Esophagus squamous epithelium (tissue), 5 donors: ENCODE results near the gene DNAJC5G. TPM values are rescaled to one million over a fixed set of nuclear protein-coding genes. Genes with fewer than 3 reads are reported as not detected.
"Not testable (repeated sequence)": the region's sequence is repeated elsewhere in the genome, so short reads cannot be mapped to it uniquely, and the experiment has no call there.

Experiments
- DNase-seq: peaks from one replicate; lab custom pipeline; 2025; lab: John Stamatoyannopoulos, UW
- H3K27ac ChIP-seq, 4 donors: fragments of 200-600 bp; sonication (generic); one replicate each; pipeline ENCODE4 v1.5.1; 2016 to 2019; ENCODE audit warnings: mild to moderate bottlenecking in 1 of 4
- H3K27me3 ChIP-seq, 4 donors: fragments of 200-600 bp; sonication (generic); 1 replicate in 3 of 4; 2 replicates in 1 of 4; pipeline versions ENCODE4 v1.5.1 to v1.6.0; 2017 to 2021; ENCODE audit warnings: antibody characterized with exemption in 1 of 4
- H3K36me3 ChIP-seq, 3 donors: fragments of 200-600 bp; sonication (generic); one replicate each; pipeline ENCODE4 v1.5.1; 2016 to 2019
- H3K4me1 ChIP-seq, 3 donors: fragments of 200-600 bp; sonication (generic); one replicate each; pipeline ENCODE4 v1.5.1; 2017 to 2019
- H3K4me3 ChIP-seq, 4 donors: fragments of 200-600 bp; sonication (generic); 1 replicate in 3 of 4; 2 replicates in 1 of 4; pipeline ENCODE4 v1.5.1; 2016 to 2019; ENCODE audit warnings: mild to moderate bottlenecking in 2 of 4, moderate library complexity in 1 of 4
- H3K9me3 ChIP-seq, 3 donors: fragments of 200-600 bp; sonication (generic); one replicate each; pipeline ENCODE4 v1.5.1; 2016 to 2019
- POLR2A ChIP-seq, 4 donors: fragments of 450-650 bp; IDR thresholded peaks; one replicate each; pipeline ENCODE4 v1.6.1; 2017; ENCODE audit warnings: antibody characterized with exemption in 4 of 4, mild to moderate bottlenecking in 4 of 4, moderate library complexity in 3 of 4
- WGBS, 2 donors: methylation state at CpG; one replicate each; pipeline ENCODE4 v1.1.5; 2018; 5-methylcytosine and 5-hydroxymethylcytosine counted together
- intact Hi-C: fragments of 100-400 bp; cut with DNase I; formaldehyde crosslinking; loops from one replicate; pipeline ENCODE4 v1.15.0; 2022
- total RNA-seq, 4 donors: library from RNA; depleted of rRNA; stranded (reverse); fragments of >200 nt; gene quantifications; one replicate each; pipeline ENCODE4 v1.1.0, GENCODE V29; 2016
- TF ChIP-seq, protein P1 (sequence below), 6 experiments: fragments of 450-650 bp in 4 of 6; fragments of 200-600 bp in 2 of 6; sonication (generic) in 2 of 6; IDR thresholded peaks; one replicate each; pipeline ENCODE4 v1.5.1; 2016 to 2019; ENCODE audit warnings: antibody characterized with exemption in 6 of 6, mild to moderate bottlenecking in 4 of 6, moderate library complexity in 4 of 6
- donor health status: DM: yes; HTN: yes; CAD: no.

DNAJC5G gene
- total RNA-seq, 4 donors from 2014 or later: 0.38 TPM; not detected in 3

- WGBS, 2 donors: 89% methylated on average over 6 to 8 of the region's 8 CpGs
- intact Hi-C loops: no loop called here
- Histone ChIP-seq H3K27me3 (no peaks in the 10 kb centered on the region), H3K27ac (no peak overlapping the region), H3K36me3 (peaks cover 0 to 59% (median 0%) of the 10 kb centered on the region in 3 donors), H3K9me3 (no peaks in the 10 kb centered on the region), H3K4me1 (no peaks in the 10 kb centered on the region), H3K4me3 (no peak overlapping the region)
- TF ChIP-seq POLR2A (IDR thresholded peaks at IDR 0.05): no peak
- TF ChIP-seq, protein P1, sequence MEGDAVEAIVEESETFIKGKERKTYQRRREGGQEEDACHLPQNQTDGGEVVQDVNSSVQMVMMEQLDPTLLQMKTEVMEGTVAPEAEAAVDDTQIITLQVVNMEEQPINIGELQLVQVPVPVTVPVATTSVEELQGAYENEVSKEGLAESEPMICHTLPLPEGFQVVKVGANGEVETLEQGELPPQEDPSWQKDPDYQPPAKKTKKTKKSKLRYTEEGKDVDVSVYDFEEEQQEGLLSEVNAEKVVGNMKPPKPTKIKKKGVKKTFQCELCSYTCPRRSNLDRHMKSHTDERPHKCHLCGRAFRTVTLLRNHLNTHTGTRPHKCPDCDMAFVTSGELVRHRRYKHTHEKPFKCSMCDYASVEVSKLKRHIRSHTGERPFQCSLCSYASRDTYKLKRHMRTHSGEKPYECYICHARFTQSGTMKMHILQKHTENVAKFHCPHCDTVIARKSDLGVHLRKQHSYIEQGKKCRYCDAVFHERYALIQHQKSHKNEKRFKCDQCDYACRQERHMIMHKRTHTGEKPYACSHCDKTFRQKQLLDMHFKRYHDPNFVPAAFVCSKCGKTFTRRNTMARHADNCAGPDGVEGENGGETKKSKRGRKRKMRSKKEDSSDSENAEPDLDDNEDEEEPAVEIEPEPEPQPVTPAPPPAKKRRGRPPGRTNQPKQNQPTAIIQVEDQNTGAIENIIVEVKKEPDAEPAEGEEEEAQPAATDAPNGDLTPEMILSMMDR (IDR thresholded peaks at IDR 0.05): no peak
- no peak for DNase-seq
These were observed 38.8 kb downstream of the DNAJC5G start for GRCh38 chr2:27313882-27314645.

GRCh38 chr2:27314709-27315108, 39.5 kb downstream of the DNAJC5G start:
- no peak overlapping the region for H3K27ac ChIP-seq
- intact Hi-C loops: no loop called here
- WGBS, 2 donors: 63 to 81% methylated on average over 3 to 7 of the region's 9 CpGs
- H3K36me3 ChIP-seq: peaks cover 0 to 53% (median 0%) of the 10 kb centered on the region in 3 donors
- H3K4me3 ChIP-seq: no peak overlapping the region
- H3K9me3 ChIP-seq: no peaks in the 10 kb centered on the region
- H3K4me1 ChIP-seq: no peaks in the 10 kb centered on the region
- DNase-seq: no peak
- TF ChIP-seq, protein P1 (IDR thresholded peaks at IDR 0.05): no peak
- TF ChIP-seq POLR2A (IDR thresholded peaks at IDR 0.05): no peak
- H3K27me3 ChIP-seq: no peaks in the 10 kb centered on the region

DNA sequence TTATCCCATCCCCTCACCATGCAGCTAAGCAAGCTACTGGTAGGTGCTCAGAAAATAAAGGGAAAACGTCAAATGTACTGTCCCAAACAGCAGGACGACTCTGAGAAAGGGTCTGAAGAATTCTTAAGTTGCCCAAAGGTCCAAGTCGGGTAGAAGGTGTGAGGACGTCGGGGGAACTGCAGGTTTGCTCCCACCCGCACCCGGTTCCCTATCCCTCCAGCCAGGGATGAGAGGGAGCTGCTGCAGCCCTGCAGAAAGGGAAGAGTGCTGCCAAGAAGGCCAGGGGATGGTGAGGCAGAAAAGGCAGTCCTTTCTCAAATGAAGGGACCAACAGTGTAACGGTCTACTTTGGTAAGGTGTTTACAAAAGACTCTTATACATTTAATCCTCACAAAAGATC, 39.9 kb downstream of the DNAJC5G start:
- no peak overlapping the region for H3K4me3 ChIP-seq
- 76 to 83% methylated on average over 8 of the region's 8 CpGs for WGBS, 2 donors
- no peak for DNase-seq
- H3K27me3 ChIP-seq: no peaks in the 10 kb centered on the region
- intact Hi-C loops: no loop called here
- H3K9me3 ChIP-seq: no peaks in the 10 kb centered on the region
- TF ChIP-seq POLR2A (IDR thresholded peaks at IDR 0.05): no peak
- TF ChIP-seq, protein P1 (IDR thresholded peaks at IDR 0.05): no peak
- peaks cover 0 to 49% (median 0%) of the 10 kb centered on the region in 3 donors for H3K36me3 ChIP-seq
- H3K27ac ChIP-seq: no peak overlapping the region
- H3K4me1 ChIP-seq: no peaks in the 10 kb centered on the region

DNA sequence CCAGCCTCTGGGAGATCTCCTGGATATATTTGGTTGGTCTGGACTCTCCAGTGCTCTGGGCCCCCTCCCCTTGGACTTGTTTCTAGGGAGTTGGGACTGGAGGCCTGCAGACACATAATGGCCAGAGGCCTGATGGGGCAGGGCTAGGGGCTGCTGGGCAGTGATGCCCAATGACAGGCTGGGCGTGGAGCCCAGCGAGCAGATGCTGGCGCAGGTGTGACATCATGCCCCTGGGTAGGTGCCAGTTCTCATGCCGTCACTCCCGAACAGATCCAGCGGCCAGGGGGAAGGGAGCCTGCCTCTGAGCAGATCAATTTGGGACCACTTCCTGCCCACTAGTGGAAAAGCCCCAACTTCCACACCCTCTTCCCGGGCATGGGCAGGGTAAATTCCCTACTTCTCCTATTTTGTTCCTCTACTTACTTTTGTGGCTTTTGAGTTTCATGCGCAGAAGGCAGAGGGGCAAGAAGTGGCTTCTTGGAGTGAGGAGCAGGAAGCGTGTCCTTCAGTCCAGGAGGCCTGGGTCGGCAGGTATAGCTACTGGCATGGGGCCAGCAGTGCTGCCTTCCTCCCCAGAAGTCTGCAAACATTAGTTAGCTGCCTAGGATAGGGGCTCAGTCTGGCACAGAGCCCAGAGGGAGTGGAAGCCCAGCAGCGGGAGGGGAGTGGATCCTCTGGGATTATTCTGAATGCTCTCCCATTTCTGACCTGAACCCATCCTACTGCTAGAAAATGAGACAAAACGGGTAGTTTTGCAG, 41.6 kb downstream of the DNAJC5G start:
- H3K27ac ChIP-seq: no peak overlapping the region
- TF ChIP-seq, protein P1 (IDR thresholded peaks at IDR 0.05): no peak
- no peak for TF ChIP-seq POLR2A (IDR thresholded peaks at IDR 0.05)
- intact Hi-C loops: no loop called here
- H3K4me3 ChIP-seq: no peak overlapping the region
- no peak for DNase-seq
- WGBS, 2 donors: 62 to 83% methylated on average over 5 to 9 of the region's 12 CpGs
- peaks cover 0 to 40% (median 0%) of the 10 kb centered on the region in 3 donors for H3K36me3 ChIP-seq
- H3K4me1 ChIP-seq: peaks cover 10 to 14% (median 13%) of the 10 kb centered on the region in 3 donors
- no peaks in the 10 kb centered on the region for H3K9me3 ChIP-seq
- H3K27me3 ChIP-seq: no peaks in the 10 kb centered on the region

GRCh38 chr2:27319839-27320238, 44.6 kb downstream of the DNAJC5G start:
- H3K27ac ChIP-seq, DNase-seq, H3K4me3 ChIP-seq, H3K27me3 ChIP-seq, intact Hi-C loops, H3K9me3 ChIP-seq: not testable (repeated sequence)
- peaks cover 0 to 32% (median 0%) of the 10 kb centered on the region in 3 donors for H3K36me3 ChIP-seq
- peaks cover 16 to 35% (median 22%) of the 10 kb centered on the region in 3 donors for H3K4me1 ChIP-seq
- WGBS, 2 donors: 94 to 97% methylated on average over 15 of the region's 15 CpGs
